ENCODE results near the gene IGF1R. TPM values are rescaled to one million over a fixed set of nuclear protein-coding genes. Genes with fewer than 3 reads are reported as not detected.

IGF1R gene
- total RNA-seq, 1 experiment from 2014 or later: 125 TPM

DNA sequence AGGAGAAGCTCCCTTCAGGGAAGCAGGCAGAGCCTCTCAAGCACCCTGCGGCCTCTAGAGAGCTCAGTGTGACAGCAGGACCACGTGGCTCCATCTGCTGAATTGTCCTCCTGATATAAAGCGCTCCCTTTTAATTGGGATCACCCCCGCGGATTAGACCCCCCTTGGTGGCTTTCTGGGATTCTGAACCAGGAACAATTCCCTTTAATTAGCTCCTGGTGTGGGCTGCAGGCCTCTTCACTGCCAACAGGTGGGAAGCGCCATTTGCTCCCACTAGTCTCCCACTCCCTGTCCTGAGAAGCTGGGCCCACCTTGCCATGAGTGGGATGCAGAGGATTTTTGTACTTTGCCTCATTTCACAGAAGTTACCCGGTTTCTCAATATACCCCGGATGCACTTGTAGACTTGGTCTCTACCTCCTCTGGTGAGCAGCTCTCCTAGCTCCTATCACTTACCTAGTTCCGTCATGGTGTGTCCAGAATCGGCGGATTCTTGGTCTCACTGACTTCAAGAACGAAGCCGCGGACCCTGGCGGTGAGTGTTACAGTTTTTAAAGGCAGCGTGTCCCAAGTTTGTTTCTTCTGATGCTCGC lies 358.7 kb downstream of the IGF1R start:
- ATAC-seq (no peak), DNase-seq (ENCODE audit: low spot score) (no peak)
- TF ChIP-seq, protein P1, sequence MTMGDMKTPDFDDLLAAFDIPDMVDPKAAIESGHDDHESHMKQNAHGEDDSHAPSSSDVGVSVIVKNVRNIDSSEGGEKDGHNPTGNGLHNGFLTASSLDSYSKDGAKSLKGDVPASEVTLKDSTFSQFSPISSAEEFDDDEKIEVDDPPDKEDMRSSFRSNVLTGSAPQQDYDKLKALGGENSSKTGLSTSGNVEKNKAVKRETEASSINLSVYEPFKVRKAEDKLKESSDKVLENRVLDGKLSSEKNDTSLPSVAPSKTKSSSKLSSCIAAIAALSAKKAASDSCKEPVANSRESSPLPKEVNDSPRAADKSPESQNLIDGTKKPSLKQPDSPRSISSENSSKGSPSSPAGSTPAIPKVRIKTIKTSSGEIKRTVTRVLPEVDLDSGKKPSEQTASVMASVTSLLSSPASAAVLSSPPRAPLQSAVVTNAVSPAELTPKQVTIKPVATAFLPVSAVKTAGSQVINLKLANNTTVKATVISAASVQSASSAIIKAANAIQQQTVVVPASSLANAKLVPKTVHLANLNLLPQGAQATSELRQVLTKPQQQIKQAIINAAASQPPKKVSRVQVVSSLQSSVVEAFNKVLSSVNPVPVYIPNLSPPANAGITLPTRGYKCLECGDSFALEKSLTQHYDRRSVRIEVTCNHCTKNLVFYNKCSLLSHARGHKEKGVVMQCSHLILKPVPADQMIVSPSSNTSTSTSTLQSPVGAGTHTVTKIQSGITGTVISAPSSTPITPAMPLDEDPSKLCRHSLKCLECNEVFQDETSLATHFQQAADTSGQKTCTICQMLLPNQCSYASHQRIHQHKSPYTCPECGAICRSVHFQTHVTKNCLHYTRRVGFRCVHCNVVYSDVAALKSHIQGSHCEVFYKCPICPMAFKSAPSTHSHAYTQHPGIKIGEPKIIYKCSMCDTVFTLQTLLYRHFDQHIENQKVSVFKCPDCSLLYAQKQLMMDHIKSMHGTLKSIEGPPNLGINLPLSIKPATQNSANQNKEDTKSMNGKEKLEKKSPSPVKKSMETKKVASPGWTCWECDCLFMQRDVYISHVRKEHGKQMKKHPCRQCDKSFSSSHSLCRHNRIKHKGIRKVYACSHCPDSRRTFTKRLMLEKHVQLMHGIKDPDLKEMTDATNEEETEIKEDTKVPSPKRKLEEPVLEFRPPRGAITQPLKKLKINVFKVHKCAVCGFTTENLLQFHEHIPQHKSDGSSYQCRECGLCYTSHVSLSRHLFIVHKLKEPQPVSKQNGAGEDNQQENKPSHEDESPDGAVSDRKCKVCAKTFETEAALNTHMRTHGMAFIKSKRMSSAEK (CRISPR knock-in tag; IDR thresholded peaks at IDR 0.05; ENCODE audit: borderline replicate concordance): no peak
- TF ChIP-seq, protein P2, sequence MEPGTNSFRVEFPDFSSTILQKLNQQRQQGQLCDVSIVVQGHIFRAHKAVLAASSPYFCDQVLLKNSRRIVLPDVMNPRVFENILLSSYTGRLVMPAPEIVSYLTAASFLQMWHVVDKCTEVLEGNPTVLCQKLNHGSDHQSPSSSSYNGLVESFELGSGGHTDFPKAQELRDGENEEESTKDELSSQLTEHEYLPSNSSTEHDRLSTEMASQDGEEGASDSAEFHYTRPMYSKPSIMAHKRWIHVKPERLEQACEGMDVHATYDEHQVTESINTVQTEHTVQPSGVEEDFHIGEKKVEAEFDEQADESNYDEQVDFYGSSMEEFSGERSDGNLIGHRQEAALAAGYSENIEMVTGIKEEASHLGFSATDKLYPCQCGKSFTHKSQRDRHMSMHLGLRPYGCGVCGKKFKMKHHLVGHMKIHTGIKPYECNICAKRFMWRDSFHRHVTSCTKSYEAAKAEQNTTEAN (CRISPR knock-in tag; IDR thresholded peaks at IDR 0.05): no peak
- TF ChIP-seq, protein P3, sequence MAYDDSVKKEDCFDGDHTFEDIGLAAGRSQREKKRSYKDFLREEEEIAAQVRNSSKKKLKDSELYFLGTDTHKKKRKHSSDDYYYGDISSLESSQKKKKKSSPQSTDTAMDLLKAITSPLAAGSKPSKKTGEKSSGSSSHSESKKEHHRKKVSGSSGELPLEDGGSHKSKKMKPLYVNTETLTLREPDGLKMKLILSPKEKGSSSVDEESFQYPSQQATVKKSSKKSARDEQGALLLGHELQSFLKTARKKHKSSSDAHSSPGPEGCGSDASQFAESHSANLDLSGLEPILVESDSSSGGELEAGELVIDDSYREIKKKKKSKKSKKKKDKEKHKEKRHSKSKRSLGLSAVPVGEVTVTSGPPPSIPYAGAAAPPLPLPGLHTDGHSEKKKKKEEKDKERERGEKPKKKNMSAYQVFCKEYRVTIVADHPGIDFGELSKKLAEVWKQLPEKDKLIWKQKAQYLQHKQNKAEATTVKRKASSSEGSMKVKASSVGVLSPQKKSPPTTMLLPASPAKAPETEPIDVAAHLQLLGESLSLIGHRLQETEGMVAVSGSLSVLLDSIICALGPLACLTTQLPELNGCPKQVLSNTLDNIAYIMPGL (CRISPR knock-in tag; IDR thresholded peaks at IDR 0.05): no peak
- no peak for TF ChIP-seq ZNF138 (CRISPR knock-in tag; conservative IDR thresholded peaks at IDR 0.05)
- no peak for TF ChIP-seq GRHL2 (CRISPR knock-in tag; IDR thresholded peaks at IDR 0.05; ENCODE audit: insufficient replicate concordance, severe bottlenecking)
- TF ChIP-seq NR3C1 (CRISPR knock-in tag; conservative IDR thresholded peaks at IDR 0.05; ENCODE audit: low read depth): no peak
- TF ChIP-seq RORB (CRISPR knock-in tag; IDR thresholded peaks at IDR 0.05): no peak
- TF ChIP-seq GABPB1 (CRISPR knock-in tag; IDR thresholded peaks at IDR 0.05): no peak
- no peak for TF ChIP-seq CBFB (CRISPR knock-in tag; IDR thresholded peaks at IDR 0.05; ENCODE audit: low read depth)
- TF ChIP-seq, protein P4, sequence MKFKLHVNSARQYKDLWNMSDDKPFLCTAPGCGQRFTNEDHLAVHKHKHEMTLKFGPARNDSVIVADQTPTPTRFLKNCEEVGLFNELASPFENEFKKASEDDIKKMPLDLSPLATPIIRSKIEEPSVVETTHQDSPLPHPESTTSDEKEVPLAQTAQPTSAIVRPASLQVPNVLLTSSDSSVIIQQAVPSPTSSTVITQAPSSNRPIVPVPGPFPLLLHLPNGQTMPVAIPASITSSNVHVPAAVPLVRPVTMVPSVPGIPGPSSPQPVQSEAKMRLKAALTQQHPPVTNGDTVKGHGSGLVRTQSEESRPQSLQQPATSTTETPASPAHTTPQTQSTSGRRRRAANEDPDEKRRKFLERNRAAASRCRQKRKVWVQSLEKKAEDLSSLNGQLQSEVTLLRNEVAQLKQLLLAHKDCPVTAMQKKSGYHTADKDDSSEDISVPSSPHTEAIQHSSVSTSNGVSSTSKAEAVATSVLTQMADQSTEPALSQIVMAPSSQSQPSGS (CRISPR knock-in tag; IDR thresholded peaks at IDR 0.05; ENCODE audit: borderline replicate concordance, low read depth): no peak
- TF ChIP-seq, protein P5, sequence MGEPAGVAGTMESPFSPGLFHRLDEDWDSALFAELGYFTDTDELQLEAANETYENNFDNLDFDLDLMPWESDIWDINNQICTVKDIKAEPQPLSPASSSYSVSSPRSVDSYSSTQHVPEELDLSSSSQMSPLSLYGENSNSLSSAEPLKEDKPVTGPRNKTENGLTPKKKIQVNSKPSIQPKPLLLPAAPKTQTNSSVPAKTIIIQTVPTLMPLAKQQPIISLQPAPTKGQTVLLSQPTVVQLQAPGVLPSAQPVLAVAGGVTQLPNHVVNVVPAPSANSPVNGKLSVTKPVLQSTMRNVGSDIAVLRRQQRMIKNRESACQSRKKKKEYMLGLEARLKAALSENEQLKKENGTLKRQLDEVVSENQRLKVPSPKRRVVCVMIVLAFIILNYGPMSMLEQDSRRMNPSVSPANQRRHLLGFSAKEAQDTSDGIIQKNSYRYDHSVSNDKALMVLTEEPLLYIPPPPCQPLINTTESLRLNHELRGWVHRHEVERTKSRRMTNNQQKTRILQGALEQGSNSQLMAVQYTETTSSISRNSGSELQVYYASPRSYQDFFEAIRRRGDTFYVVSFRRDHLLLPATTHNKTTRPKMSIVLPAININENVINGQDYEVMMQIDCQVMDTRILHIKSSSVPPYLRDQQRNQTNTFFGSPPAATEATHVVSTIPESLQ (CRISPR knock-in tag; IDR thresholded peaks at IDR 0.05): no peak
- TF ChIP-seq MYBL2 (CRISPR knock-in tag; IDR thresholded peaks at IDR 0.05): no peak
- no peak for TF ChIP-seq EMX1 (CRISPR knock-in tag; IDR thresholded peaks at IDR 0.05)
- TF ChIP-seq, protein P6, sequence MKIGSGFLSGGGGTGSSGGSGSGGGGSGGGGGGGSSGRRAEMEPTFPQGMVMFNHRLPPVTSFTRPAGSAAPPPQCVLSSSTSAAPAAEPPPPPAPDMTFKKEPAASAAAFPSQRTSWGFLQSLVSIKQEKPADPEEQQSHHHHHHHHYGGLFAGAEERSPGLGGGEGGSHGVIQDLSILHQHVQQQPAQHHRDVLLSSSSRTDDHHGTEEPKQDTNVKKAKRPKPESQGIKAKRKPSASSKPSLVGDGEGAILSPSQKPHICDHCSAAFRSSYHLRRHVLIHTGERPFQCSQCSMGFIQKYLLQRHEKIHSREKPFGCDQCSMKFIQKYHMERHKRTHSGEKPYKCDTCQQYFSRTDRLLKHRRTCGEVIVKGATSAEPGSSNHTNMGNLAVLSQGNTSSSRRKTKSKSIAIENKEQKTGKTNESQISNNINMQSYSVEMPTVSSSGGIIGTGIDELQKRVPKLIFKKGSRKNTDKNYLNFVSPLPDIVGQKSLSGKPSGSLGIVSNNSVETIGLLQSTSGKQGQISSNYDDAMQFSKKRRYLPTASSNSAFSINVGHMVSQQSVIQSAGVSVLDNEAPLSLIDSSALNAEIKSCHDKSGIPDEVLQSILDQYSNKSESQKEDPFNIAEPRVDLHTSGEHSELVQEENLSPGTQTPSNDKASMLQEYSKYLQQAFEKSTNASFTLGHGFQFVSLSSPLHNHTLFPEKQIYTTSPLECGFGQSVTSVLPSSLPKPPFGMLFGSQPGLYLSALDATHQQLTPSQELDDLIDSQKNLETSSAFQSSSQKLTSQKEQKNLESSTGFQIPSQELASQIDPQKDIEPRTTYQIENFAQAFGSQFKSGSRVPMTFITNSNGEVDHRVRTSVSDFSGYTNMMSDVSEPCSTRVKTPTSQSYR (CRISPR knock-in tag; IDR thresholded peaks at IDR 0.05): no peak
- TF ChIP-seq, protein P7, sequence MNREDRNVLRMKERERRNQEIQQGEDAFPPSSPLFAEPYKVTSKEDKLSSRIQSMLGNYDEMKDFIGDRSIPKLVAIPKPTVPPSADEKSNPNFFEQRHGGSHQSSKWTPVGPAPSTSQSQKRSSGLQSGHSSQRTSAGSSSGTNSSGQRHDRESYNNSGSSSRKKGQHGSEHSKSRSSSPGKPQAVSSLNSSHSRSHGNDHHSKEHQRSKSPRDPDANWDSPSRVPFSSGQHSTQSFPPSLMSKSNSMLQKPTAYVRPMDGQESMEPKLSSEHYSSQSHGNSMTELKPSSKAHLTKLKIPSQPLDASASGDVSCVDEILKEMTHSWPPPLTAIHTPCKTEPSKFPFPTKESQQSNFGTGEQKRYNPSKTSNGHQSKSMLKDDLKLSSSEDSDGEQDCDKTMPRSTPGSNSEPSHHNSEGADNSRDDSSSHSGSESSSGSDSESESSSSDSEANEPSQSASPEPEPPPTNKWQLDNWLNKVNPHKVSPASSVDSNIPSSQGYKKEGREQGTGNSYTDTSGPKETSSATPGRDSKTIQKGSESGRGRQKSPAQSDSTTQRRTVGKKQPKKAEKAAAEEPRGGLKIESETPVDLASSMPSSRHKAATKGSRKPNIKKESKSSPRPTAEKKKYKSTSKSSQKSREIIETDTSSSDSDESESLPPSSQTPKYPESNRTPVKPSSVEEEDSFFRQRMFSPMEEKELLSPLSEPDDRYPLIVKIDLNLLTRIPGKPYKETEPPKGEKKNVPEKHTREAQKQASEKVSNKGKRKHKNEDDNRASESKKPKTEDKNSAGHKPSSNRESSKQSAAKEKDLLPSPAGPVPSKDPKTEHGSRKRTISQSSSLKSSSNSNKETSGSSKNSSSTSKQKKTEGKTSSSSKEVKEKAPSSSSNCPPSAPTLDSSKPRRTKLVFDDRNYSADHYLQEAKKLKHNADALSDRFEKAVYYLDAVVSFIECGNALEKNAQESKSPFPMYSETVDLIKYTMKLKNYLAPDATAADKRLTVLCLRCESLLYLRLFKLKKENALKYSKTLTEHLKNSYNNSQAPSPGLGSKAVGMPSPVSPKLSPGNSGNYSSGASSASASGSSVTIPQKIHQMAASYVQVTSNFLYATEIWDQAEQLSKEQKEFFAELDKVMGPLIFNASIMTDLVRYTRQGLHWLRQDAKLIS (CRISPR knock-in tag; IDR thresholded peaks at IDR 0.05; ENCODE audit: borderline replicate concordance): no peak
- no peak for TF ChIP-seq NR2C2 (CRISPR knock-in tag; IDR thresholded peaks at IDR 0.05)
- no peak for TF ChIP-seq ZNF396 (CRISPR knock-in tag; IDR thresholded peaks at IDR 0.05; ENCODE audit: borderline replicate concordance)
- TF ChIP-seq NFYB (CRISPR knock-in tag; conservative IDR thresholded peaks at IDR 0.05; ENCODE audit: low read depth): no peak
- TF ChIP-seq RELA (CRISPR knock-in tag; IDR thresholded peaks at IDR 0.05; ENCODE audit: borderline replicate concordance): no peak
- POLR2A ChIA-PET: no interaction called here
- no peaks in the 10 kb centered on the region for H3K4me1 Mint-ChIP-seq
- peaks cover 7% of the 10 kb centered on the region for H3K9me3 Mint-ChIP-seq
- no peaks in the 10 kb centered on the region for H3K27me3 Mint-ChIP-seq (ENCODE audit: low read depth)
- no peak overlapping the region for H3K4me3 Mint-ChIP-seq
- CTCF ChIA-PET: interaction anchor here (1.2 to 1.6 kb wide), 2 partner anchors 52 to 70 kb away, joined by 4 to 8 read pairs; no protein-coding TSS in a partner anchor
- no peak overlapping the region for H3K27ac Mint-ChIP-seq
- peaks cover 4% of the 10 kb centered on the region for H3K36me3 Mint-ChIP-seq

Data from WTC11 (cell line).